ENCODE results near the gene SLC38A10. TPM values are rescaled to one million over a fixed set of nuclear protein-coding genes. Genes with fewer than 3 reads are reported as not detected.

SLC38A10 gene
- polyA plus RNA-seq, 1 donor (not counting 4 experiments of a cell fraction or from before 2014, with no cell fraction given), result 16.8 TPM

DNA sequence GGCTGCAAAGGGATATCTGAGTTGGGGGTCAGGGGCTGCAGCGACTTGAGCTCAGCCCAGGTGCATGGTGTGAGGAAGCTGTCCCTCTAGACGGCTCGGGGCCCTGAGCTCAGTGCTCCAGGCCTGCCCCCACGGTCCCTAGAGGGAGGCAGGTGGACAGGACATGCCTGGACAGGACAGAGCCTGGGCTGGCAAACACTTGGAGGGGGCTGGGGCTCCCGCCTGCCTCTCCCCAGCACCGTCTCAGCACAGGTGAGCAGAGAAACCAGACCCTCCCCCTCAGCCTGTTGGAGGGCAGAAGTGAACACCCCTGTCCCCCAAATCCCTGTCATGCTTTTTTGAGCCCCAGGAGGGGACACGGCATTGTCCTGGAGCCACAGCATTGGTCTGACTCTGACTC, 11.4 kb upstream of the SLC38A10 start:
- H3K27me3 ChIP-seq (ENCODE audit: control insufficient read depth, extremely low read depth, insufficient read depth, low read length), result peaks cover 6% of the 10 kb centered on the region
- DNase-seq (ENCODE audit: low read depth, low spot score) (no peak), FAIRE-seq (no peak)
- H3K9me1 ChIP-seq (ENCODE audit: control insufficient read depth, extremely low read depth, insufficient read depth, low read length), result no peaks in the 10 kb centered on the region
- H3K36me3 ChIP-seq (ENCODE audit: control insufficient read depth in 2 of 2, extremely low read depth in 1 of 2, insufficient read depth in 2 of 2, low read length in 2 of 2), result no peaks in the 10 kb centered on the region
- H3K9ac ChIP-seq (ENCODE audit: control insufficient read depth, extremely low read depth, insufficient read depth, low read length), result no peak overlapping the region
- no peak overlapping the region for H3K4me2 ChIP-seq (ENCODE audit: control insufficient read depth, extremely low read depth, insufficient read depth, low read depth, low read length)
- no peak overlapping the region for H3K4me3 ChIP-seq (ENCODE audit: control insufficient read depth in 2 of 3, extremely low read depth in 1 of 3, insufficient read depth in 2 of 3, low read depth in 1 of 3, low read length in 3 of 3)
- peaks cover 22% of the 10 kb centered on the region for H3K4me1 ChIP-seq (ENCODE audit: control insufficient read depth, extremely low read depth, insufficient read depth, low read length)
- H3K9me3 ChIP-seq (ENCODE audit: control insufficient read depth, low read depth, low read length), result no peaks in the 10 kb centered on the region
- no peak overlapping the region for H2AFZ ChIP-seq (ENCODE audit: control insufficient read depth, low read length)
- H3K79me2 ChIP-seq (ENCODE audit: control insufficient read depth, insufficient read depth, low read length), result no peaks in the 10 kb centered on the region
- dilution Hi-C loops (cut with MboI; ENCODE audit: extremely low pct_ligation_motif_present, low sequenced_read_pairs), result no loop called here
- no peak overlapping the region for H3K27ac ChIP-seq (ENCODE audit: control insufficient read depth, insufficient read depth, low read length)
- H4K20me1 ChIP-seq (ENCODE audit: control insufficient read depth, extremely low read depth, insufficient read depth, low read length), result peaks cover 2% of the 10 kb centered on the region
- TF ChIP-seq EZH2 (IDR thresholded peaks at IDR 0.05; ENCODE audit: low read length), result no peak
- TF ChIP-seq CTCF (optimal IDR thresholded peaks at IDR 0.05 in 1 of 3, IDR thresholded peaks at IDR 0.05 in 1 of 3, conservative IDR thresholded peaks at IDR 0.05 in 1 of 3; ENCODE audit: extremely low read depth in 1 of 3, insufficient read depth in 2 of 3, low read length in 3 of 3), result no peak

DNA sequence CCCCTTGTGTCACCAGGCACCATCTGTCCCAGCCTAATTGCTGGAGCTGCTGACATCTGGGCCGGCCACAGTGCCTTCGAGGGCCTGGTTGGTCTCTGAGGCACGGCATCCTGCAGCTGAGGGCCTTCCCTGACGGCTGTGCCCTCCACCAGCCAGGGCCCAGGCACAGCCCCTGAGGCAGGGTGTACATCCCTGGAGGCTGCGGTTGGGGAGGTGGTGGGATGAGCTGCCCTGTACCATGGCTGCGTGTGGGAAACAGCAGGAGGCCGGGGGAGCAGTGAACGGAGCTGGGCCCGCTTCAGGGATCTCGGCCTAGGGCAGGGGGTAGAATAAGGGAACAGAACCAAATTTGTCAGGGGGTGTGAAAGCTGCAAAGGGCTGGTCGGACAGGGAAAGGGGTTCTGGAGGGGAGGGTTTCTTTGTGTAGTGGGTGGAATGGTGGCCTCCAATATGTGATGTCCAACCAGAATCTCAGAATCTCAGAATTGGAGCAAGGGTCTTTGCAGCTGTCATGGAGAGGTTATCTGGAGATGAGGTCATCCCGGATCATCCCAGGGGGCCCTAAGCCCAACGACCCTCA, 10.0 kb upstream of the SLC38A10 start:
- Histone ChIP-seq H3K4me3 (ENCODE audit: control insufficient read depth in 2 of 3, extremely low read depth in 1 of 3, insufficient read depth in 2 of 3, low read depth in 1 of 3, low read length in 3 of 3) (no peak overlapping the region), H3K9ac (ENCODE audit: control insufficient read depth, extremely low read depth, insufficient read depth, low read length) (no peak overlapping the region), H3K4me1 (ENCODE audit: control insufficient read depth, extremely low read depth, insufficient read depth, low read length) (peaks cover 25% of the 10 kb centered on the region), H3K9me3 (ENCODE audit: control insufficient read depth, low read depth, low read length) (no peaks in the 10 kb centered on the region), H4K20me1 (ENCODE audit: control insufficient read depth, extremely low read depth, insufficient read depth, low read length) (peaks cover 2% of the 10 kb centered on the region), H3K79me2 (ENCODE audit: control insufficient read depth, insufficient read depth, low read length) (no peaks in the 10 kb centered on the region), H3K9me1 (ENCODE audit: control insufficient read depth, extremely low read depth, insufficient read depth, low read length) (peaks cover 3% of the 10 kb centered on the region), H2AFZ (ENCODE audit: control insufficient read depth, low read length) (no peak overlapping the region), H3K4me2 (ENCODE audit: control insufficient read depth, extremely low read depth, insufficient read depth, low read depth, low read length) (no peak overlapping the region), H3K27me3 (ENCODE audit: control insufficient read depth, extremely low read depth, insufficient read depth, low read length) (peaks cover 6% of the 10 kb centered on the region), H3K27ac (ENCODE audit: control insufficient read depth, insufficient read depth, low read length) (no peak overlapping the region), H3K36me3 (ENCODE audit: control insufficient read depth in 2 of 2, extremely low read depth in 1 of 2, insufficient read depth in 2 of 2, low read length in 2 of 2) (no peaks in the 10 kb centered on the region)
- dilution Hi-C loops (cut with MboI; ENCODE audit: extremely low pct_ligation_motif_present, low sequenced_read_pairs), result no loop called here
- FAIRE-seq (no peak), DNase-seq (ENCODE audit: low read depth, low spot score) (no peak)
- no peak for TF ChIP-seq CTCF (optimal IDR thresholded peaks at IDR 0.05 in 1 of 3, IDR thresholded peaks at IDR 0.05 in 1 of 3, conservative IDR thresholded peaks at IDR 0.05 in 1 of 3; ENCODE audit: extremely low read depth in 1 of 3, insufficient read depth in 2 of 3, low read length in 3 of 3)
- TF ChIP-seq EZH2 (IDR thresholded peaks at IDR 0.05; ENCODE audit: low read length), result no peak
